WTC11 (cell line): ENCODE measurements around the gene USO1. TPM values are rescaled to one million over a fixed set of nuclear protein-coding genes. Genes with fewer than 3 reads are reported as not detected.
A peak's percentile ranks its signal among the peaks of the same experiment; 100 is the strongest.
"Not testable (repeated sequence)": the region's sequence is repeated elsewhere in the genome, so short reads cannot be mapped to it uniquely, and the experiment has no call there.

ENCODE experiments used
- ATAC-seq: fragments of 200-7000 bp; cut with Tn5 transposase; 2 replicates; pipeline ENCODE4 v1.10.0; 2021; ENCODE audit warnings: mild to moderate bottlenecking, moderate library complexity
- CTCF ChIA-PET: fragments of 300-600 bp; sonication (Branson Sonifier 250); formaldehyde crosslinking; loops from one replicate; lab custom pipeline; 2021; ENCODE audit warnings: antibody characterized with exemption; lab: Charles Lee
- POLR2A ChIA-PET: fragments of 350-600 bp; sonication (Branson Sonifier 250); formaldehyde crosslinking; loops from one replicate; lab custom pipeline; 2021; ENCODE audit warnings: antibody characterized with exemption; lab: Charles Lee
- DNase-seq: peaks from one replicate; pipeline ENCODE4 v3.0.0; 2021; ENCODE audit warnings: low spot score
- H3K27ac Mint-ChIP-seq: 2 replicates; pipeline ENCODE4 v1.8.0; 2021; ENCODE audit warnings: mixed read lengths
- H3K27me3 Mint-ChIP-seq: 2 replicates; pipeline ENCODE4 v1.8.0; 2021; ENCODE audit warnings: low read depth, mild to moderate bottlenecking, moderate library complexity, mixed read lengths
- H3K36me3 Mint-ChIP-seq: 2 replicates; pipeline ENCODE4 v1.8.0; 2021; ENCODE audit warnings: mixed read lengths
- H3K4me1 Mint-ChIP-seq: 2 replicates; pipeline ENCODE4 v1.8.0; 2022; ENCODE audit warnings: mixed read lengths
- H3K4me3 Mint-ChIP-seq: 2 replicates; pipeline ENCODE4 v1.8.0; 2021; ENCODE audit warnings: mild to moderate bottlenecking, moderate library complexity, mixed read lengths
- H3K9me3 Mint-ChIP-seq: 2 replicates; pipeline ENCODE4 v1.8.0; 2021; ENCODE audit warnings: mixed read lengths
- AR ChIP-seq: fragments of 250-450 bp; sonication (Bioruptor Pico); IDR thresholded peaks from 2 replicates; pipeline ENCODE4 v1.9.0; 2021; ENCODE audit warnings: mild to moderate bottlenecking
- ATF3 ChIP-seq: sonication (generic); formaldehyde crosslinking; conservative IDR thresholded peaks from 2 replicates; pipeline ENCODE4 v1.8.1; 2022; ENCODE audit warnings: mild to moderate bottlenecking, missing genetic modification reagents
- CBFB ChIP-seq: sonication (generic); formaldehyde crosslinking; IDR thresholded peaks from 2 replicates; pipeline ENCODE4 v1.8.1; 2022; ENCODE audit warnings: mild to moderate bottlenecking, low read depth, missing genetic modification reagents
- CREM ChIP-seq: sonication (generic); formaldehyde crosslinking; IDR thresholded peaks from 2 replicates; pipeline ENCODE4 v1.8.1; 2022; ENCODE audit warnings: mild to moderate bottlenecking, missing genetic modification reagents, moderate library complexity
- CTCF ChIP-seq: fragments of 200-600 bp; IDR thresholded peaks from 2 replicates; pipeline ENCODE4 v1.8.0; 2022; ENCODE audit warnings: antibody characterized with exemption
- E2F4 ChIP-seq: sonication (generic); formaldehyde crosslinking; IDR thresholded peaks from 2 replicates; pipeline ENCODE4 v1.8.1; 2022; ENCODE audit warnings: low read depth, mild to moderate bottlenecking, moderate library complexity, missing genetic modification reagents, borderline replicate concordance
- EMX1 ChIP-seq: fragments of 250-450 bp; sonication (Bioruptor Pico); IDR thresholded peaks from 2 replicates; pipeline ENCODE4 v1.8.0; 2021; ENCODE audit warnings: mild to moderate bottlenecking
- FOXJ3 ChIP-seq: sonication (generic); formaldehyde crosslinking; IDR thresholded peaks from 2 replicates; pipeline ENCODE4 v1.9.0; 2021; ENCODE audit warnings: missing genetic modification reagents, mild to moderate bottlenecking, borderline replicate concordance
- GABPB1 ChIP-seq: sonication (generic); formaldehyde crosslinking; IDR thresholded peaks from 2 replicates; pipeline ENCODE4 v1.8.1; 2023; ENCODE audit warnings: mild to moderate bottlenecking, missing genetic modification reagents
- GRHL2 ChIP-seq: fragments of 250-450 bp; sonication (Bioruptor Pico); IDR thresholded peaks from 2 replicates; pipeline ENCODE4 v1.8.0; 2022; ENCODE audit warnings: mild to moderate bottlenecking, moderate library complexity; ENCODE audit not compliant: insufficient replicate concordance, severe bottlenecking
- JUN ChIP-seq: sonication (generic); formaldehyde crosslinking; IDR thresholded peaks from 2 replicates; pipeline ENCODE4 v1.8.0; 2023; ENCODE audit warnings: mild to moderate bottlenecking, missing genetic modification reagents
- USF1 ChIP-seq: sonication (generic); formaldehyde crosslinking; IDR thresholded peaks from 2 replicates; pipeline ENCODE4 v1.8.0; 2022; ENCODE audit warnings: mild to moderate bottlenecking, missing genetic modification reagents
- ZNF263 ChIP-seq: sonication (generic); formaldehyde crosslinking; IDR thresholded peaks from 2 replicates; pipeline ENCODE4 v1.8.1; 2022; ENCODE audit warnings: low read depth, mild to moderate bottlenecking, moderate library complexity, missing genetic modification reagents
- total RNA-seq: library from RNA; stranded (reverse); gene quantifications from 3 replicates; pipeline ENCODE4 v1.2.3, GENCODE V29; 2021

The USO1 gene
- total RNA-seq, 1 experiment from 2014 or later: 162 TPM

GRCh38 chr4:75848171-75848760 is 123.9 kb downstream of the USO1 start:
- Mint-ChIP-seq H3K4me1 (peaks cover 29% of the 10 kb centered on the region), H3K27ac (peak overlapping the region; percentile 79)
- DNase-seq (peak; percentile 30), ATAC-seq (peak; percentile 89)
- ChIA-PET POLR2A (interaction anchor here (0.6 to 0.7 kb wide), 2 partner anchors 17 to 165 kb away, joined by 3 read pairs; no protein-coding TSS in a partner anchor), CTCF (interaction anchor here (0.6 to 1.7 kb wide), 44 partner anchors 10 to 600 kb away, joined by 3 to 19 read pairs (median 4); partner anchors contain the start of genes CDKL2, NAAA and USO1)
- not testable (repeated sequence) for H3K36me3 Mint-ChIP-seq, H3K9me3 Mint-ChIP-seq, H3K27me3 Mint-ChIP-seq, H3K4me3 Mint-ChIP-seq
- TF ChIP-seq CTCF: peak; percentile 33

GRCh38 chr4:75848891-75849290 is 124.5 kb downstream of the USO1 start:
- H3K4me3 Mint-ChIP-seq: no peak overlapping the region
- DNase-seq: no peak

GRCh38 chr4:75849461-75849860 is 125.1 kb downstream of the USO1 start:
- H3K27me3 Mint-ChIP-seq: no peaks in the 10 kb centered on the region
- no peak for TF ChIP-seq ATF3
- no peak for TF ChIP-seq E2F4 (CRISPR knock-in tag)
- TF ChIP-seq CREM: no peak
- TF ChIP-seq GABPB1 (CRISPR knock-in tag): no peak
- TF ChIP-seq JUN (CRISPR knock-in tag): no peak
- TF ChIP-seq CBFB (CRISPR knock-in tag): no peak
- no peak for TF ChIP-seq AR (CRISPR knock-in tag)
- no peak for TF ChIP-seq FOXJ3 (CRISPR knock-in tag)
- H3K27ac Mint-ChIP-seq: peak overlapping the region; percentile 70
- DNase-seq (peak; percentile 25), ATAC-seq (peak; percentile 71)
- ChIA-PET CTCF (interaction anchor here (0.6 to 3.2 kb wide), 7 partner anchors 11 to 224 kb away, joined by 3 to 15 read pairs (median 4); partner anchors contain the start of gene USO1), POLR2A (interaction anchor here (0.6 kb wide), 1 partner anchor 33 kb away, joined by 3 read pairs; no protein-coding TSS in a partner anchor)
- no peaks in the 10 kb centered on the region for H3K9me3 Mint-ChIP-seq
- H3K36me3 Mint-ChIP-seq: no peaks in the 10 kb centered on the region
- H3K4me1 Mint-ChIP-seq: peaks cover 22% of the 10 kb centered on the region
- no peak overlapping the region for H3K4me3 Mint-ChIP-seq

More at GRCh38 chr4:75848891-75849290, 124.5 kb downstream of the USO1 start:
- H3K27me3 Mint-ChIP-seq: no peaks in the 10 kb centered on the region
- CTCF ChIA-PET: interaction anchor here (0.6 to 3.2 kb wide), 6 partner anchors 14 to 271 kb away, joined by 3 to 15 read pairs (median 7); partner anchors contain the start of gene CDKL2
- no peak for ATAC-seq
- no peak overlapping the region for H3K27ac Mint-ChIP-seq
- H3K9me3 Mint-ChIP-seq: no peaks in the 10 kb centered on the region
- POLR2A ChIA-PET: no interaction called here
- TF ChIP-seq GABPB1 (CRISPR knock-in tag): no peak
- no peak for TF ChIP-seq USF1 (CRISPR knock-in tag)
- TF ChIP-seq GRHL2 (CRISPR knock-in tag): no peak
- no peak for TF ChIP-seq JUN (CRISPR knock-in tag)
- TF ChIP-seq ZNF263 (CRISPR knock-in tag): no peak
- no peak for TF ChIP-seq AR (CRISPR knock-in tag)
- no peak for TF ChIP-seq EMX1
- H3K36me3 Mint-ChIP-seq: no peaks in the 10 kb centered on the region
- peaks cover 25% of the 10 kb centered on the region for H3K4me1 Mint-ChIP-seq
